Femur (tissue), 1 donor: ENCODE results near the gene KRTAP5-6.
A peak's percentile ranks its signal among the peaks of the same experiment; 100 is the strongest.

Experiments
- DNase-seq: peaks from one replicate; pipeline ENCODE4 v3.0.0-alpha.2; 2017

Gene KRTAP5-6, protein sequence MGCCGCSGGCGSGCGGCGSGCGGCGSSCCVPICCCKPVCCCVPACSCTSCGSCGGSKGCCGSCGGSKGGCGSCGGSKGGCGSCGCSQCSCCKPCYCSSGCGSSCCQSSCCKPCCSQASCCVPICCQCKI

DNA sequence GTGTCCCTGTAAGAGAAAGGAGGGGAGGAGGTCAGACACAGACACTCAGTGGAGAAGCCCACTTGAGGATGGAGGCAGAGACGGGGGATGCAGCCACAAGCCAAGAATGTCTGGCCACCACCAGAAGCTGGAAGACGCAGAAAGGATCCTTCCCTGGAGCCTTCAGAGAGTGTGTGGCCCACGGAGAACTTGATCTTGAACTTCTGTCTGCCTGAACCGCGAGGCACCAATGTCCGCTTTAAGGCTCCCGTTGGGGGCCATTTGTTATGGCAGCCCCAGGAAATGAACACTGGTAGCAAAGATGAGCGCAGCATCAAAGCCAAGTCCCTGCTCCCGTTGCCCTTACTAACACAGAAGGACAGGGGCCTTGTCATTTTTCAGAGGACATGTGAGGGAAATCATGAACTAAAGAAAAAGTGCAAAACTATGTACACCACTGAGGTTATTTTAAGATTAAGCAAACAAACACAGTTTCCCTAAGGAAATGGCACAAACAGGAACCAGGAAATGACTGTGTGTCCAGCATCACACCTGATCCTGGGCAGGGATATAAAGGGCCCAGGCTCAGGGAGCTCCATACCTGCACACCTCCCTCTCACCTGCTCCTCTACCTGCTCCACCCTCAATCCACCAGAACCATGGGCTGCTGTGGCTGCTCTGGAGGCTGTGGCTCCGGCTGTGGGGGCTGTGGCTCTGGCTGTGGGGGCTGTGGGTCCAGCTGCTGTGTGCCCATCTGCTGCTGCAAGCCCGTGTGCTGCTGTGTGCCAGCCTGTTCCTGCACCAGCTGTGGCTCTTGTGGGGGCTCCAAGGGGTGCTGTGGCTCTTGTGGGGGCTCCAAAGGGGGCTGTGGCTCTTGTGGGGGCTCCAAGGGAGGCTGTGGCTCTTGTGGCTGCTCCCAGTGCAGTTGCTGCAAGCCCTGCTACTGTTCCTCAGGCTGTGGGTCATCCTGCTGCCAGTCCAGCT lies at the start of gene KRTAP5-6:
TSS of gene KRTAP5-6 (plus strand) at position 588 of the 963 bp plus-strand sequence. CDS start at position 639, 51 bp downstream.
- DNase-seq: no peak

DNA sequence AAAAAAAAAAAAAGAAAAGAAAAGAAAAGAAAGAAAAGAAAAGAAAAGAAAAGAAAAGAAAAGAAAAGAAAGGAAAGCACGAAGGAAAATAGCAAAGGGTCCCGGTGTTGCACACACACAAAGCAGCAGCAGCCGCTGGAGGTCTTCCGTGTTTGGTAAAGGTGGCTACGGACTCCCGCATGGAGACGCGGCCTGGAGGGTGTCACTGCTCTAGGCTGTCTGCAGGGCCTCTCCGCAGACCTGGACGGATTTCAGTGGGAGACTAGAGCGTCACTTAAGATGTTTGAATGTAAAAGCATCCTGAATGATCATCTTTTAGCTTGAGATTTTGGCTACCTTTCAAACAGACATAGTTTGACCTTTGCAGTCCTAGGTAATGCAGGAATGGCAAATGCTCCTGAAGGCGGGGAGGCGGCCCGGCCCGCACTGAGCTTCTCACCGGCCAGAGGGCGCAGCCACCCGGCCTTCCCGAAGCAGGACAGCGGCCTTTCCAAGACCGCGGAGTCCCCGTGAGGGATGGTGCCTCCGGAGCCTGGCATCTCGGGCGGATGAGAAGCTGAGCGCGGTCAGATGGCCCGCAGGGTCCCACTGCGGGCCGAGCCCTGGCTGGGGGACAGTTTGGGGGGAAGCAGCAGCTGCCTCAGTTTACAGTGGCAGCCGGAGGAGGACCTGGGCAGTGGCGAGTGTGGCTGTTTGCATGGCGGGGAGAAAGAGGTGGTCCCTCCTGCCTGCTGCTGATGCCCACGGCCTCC lies 48.9 kb upstream of the KRTAP5-6 start:
- DNase-seq: no peak

DNA sequence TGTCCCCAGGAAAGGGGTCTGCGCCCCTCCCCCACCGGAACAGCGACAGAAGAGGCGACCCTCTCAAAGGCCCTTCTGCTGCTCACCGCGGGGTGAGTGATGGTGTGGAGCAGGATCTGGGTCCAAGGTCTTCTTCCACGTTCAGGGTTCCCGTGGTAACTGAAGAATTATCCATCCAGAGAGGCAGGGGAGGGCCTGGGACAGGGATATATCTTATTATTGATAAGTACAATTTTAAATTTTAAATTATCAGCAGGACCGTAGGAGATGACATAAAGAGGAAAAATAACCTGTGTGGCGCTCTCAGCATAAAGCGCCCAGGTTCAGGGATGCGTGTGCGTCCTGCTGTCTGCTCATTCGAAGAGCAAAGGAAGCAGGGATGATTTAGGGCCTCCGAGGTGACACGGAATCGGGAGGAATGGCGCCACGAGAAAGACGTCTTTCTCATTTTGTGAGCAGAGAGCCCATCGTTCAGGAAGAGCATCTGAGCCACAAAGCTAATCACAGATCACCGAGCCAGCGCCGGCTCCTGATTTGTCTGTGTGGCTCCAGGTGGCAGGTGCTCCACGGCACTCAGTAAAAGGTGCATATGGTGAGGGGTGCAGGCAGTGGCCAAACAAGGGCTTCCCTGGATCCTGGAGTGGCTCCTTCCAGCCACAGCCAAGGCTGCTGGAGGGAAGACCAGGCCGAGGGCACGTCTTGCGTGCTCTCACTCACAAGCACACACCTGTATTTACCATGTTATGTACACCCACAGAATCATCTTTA lies 48.2 kb upstream of the KRTAP5-6 start:
- peak; percentile 3 for DNase-seq

DNA sequence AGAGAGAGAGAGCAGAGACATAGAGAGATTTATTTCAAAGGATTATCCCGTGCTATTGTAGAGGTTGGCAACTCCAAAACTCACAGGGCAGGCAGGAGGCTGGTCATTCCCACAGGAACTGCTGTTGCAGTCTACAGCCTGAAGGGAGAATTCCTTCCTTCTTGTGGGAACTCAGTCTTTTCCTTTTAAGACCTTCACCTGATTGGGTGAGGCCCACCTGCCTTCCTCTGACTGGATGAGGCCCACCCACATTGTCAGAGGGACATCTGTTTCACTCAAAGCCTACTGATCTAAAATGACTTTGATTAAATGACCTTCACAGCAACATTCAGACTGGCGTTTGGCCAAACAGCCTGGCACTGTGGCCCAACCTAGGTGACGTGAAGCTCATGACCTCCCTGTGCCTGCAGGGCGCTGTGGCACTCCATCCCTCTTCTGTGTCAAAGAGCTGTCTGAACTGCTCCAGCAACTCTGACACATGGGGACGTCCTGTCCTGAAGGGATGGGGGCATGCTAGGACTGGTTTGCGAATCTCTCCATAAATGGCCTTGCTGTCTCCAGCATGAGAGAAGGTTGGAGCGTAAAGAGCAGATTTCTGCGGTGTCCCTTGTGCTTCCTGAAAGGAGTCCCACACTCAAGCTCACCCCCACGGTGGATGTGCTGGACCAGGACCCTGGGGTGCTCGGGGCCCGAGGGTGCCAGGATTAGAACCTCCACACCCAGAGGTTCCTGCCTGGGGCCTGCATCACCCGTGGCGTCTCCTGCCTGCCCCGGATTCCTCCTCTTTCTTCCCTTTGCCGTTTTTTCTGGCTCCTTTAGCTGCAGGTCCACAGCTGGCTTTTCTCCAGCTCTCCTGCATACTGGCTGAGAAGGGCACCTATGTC lies 46.7 kb upstream of the KRTAP5-6 start:
- peak; percentile 8 for DNase-seq

DNA sequence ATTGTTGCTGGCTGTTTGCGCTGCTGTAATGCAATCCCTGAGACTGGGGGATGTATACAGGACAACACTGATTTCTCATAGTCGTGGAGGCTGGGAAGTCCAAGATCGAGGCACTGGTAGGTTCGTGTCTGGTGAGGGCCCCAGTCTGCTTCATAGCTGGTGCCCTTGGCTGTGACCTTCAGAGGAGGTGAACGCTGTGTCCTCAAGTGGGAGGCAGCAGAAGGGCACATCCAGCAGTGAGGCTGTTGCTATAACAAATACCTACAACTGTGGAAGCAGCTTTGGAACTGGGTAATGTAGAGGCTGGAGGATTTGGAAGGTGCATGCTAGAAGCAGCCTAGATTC lies 46.1 kb upstream of the KRTAP5-6 start:
- DNase-seq: peak; percentile 13

DNA sequence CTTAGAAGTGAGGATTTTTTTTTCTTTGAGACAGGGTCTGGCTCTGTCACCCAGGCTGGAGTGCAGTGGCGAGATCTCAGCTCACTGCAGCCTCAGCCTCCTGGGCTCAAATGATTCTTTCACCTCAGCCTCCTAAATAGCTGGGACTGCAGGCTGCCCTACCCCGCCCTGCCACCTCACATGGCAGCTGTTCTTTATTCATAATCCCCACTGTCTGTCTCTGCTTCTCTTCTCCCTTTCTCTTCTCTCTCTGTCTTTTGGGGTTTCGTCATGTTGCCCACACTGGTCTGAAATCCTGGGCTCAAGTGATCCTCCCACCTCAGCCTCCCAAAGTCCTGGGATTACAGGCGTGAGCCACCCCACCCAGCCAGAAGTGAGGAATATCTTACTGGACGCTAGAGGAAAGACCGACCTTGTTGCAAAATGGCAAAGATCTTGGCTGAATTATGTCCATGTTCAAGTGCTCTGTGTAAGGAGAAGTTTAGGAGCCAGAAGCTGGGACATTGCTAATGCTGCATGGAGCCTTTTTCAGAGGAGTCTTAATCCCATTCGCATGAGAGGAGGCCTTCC lies 45.5 kb upstream of the KRTAP5-6 start:
- DNase-seq: peak; percentile 4

DNA sequence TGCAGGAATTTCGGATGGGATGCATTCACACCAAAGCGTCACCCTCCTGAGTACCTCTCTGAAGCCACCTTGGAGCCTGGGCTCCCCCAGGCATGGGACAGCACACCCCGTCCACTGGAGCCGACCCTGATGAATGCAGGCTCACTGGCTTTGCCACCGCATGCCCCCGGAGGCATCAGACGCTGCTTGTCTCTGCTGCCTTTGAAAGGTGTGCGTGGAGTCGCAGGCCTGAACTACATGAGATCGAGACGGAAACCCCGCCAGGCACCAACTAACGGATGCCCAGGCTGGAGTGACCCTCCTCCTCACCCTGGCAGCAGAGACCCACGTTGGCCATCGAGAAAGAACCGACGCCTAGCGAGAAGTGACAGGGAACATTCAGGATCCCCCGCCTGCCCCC lies 45.0 kb upstream of the KRTAP5-6 start:
- peak; percentile 26 for DNase-seq

DNA sequence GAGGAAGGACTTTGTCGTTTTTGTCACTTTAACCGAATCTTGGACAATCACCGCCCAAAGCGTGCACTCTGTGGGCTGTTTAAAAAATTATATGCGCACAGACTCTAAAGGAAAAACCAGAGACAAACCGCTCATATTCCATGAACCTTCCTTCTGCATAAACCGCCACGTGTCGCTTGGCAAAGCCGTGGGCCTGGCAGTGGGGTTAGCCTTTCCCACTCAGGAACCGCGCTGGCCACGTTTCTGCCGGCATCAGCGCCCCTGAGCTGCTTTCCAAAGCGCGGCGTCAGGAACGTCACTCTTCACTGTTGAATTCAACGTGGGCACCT lies 44.6 kb upstream of the KRTAP5-6 start:
- DNase-seq: no peak

DNA sequence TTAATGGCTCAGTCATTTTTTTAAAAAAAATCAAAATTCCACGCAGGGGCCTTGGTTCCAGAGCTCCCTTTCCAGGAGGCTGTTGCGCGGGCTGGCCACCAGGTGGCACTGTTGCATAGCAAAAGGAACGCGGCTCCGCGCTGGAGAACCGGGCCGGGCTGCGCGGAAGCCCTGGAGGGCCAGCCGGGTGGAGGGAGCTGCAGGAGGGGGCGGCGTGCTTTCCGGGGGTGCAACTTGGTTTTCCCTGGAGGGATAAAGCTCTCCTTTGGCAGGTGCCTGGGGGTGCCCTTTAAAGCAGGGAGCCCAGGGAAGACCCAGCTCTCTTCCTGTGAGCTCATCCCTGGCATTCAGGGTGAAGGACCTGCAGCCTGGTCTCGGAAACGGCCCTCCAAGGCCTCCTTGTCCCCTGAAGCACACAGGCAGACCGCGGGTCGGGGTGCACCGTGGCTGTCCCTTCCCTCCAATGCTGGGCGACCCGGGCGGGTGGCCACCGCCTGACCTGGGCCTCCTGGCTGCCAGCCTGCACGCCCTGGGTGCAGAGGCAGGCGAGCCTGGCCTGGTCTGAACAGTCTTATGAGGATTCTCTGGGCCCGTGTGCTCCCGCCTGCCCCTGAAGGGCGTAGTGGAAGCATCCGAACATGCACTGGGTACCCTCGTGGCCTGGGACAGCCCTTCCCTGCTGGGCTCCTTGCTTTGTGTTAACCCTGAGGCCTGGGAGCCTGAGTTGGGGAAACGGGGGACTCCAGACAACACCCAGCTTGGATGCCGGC lies 44.0 kb upstream of the KRTAP5-6 start:
- DNase-seq: peak; percentile 87

DNA sequence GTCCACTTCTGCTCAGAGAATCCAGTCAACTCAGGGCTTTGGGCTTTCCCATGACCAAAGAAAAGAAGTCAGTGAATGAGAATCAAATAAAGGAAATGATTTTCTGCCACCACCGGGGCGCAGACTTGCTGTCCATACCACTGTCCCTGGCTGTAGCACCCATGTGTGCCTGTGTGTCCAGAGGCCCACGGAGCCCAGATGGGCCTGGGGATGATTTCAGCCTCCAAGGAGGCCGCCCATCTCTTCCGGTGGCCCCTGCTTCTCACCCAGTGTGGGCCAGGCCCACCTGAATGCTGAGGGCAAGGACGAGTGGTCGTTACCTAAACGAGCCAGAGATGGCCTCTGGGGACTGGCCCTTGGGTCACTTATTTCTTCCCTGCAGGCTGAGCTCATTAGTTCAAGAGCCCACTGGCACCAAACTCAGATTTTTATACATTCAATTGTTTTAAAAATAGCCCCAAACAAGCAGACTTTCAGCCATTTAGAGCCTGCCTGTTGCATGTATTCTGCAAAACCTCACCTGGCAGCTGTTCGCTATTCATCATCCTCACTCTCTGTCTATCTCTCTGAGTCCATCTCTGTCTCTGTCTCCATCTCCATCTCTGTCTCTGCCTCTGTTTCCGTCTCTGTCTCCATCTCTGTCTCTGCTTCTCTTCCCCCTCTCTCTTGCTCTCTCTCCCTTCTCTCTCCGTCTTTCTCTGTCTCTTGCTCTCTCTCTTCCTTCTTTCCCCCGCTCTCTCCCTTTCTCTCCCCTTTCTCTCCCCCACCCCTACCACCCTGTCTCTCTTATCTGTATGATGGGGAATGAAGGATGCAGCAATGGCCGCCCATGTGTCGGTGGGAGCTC lies 43.2 kb upstream of the KRTAP5-6 start:
- DNase-seq: no peak

DNA sequence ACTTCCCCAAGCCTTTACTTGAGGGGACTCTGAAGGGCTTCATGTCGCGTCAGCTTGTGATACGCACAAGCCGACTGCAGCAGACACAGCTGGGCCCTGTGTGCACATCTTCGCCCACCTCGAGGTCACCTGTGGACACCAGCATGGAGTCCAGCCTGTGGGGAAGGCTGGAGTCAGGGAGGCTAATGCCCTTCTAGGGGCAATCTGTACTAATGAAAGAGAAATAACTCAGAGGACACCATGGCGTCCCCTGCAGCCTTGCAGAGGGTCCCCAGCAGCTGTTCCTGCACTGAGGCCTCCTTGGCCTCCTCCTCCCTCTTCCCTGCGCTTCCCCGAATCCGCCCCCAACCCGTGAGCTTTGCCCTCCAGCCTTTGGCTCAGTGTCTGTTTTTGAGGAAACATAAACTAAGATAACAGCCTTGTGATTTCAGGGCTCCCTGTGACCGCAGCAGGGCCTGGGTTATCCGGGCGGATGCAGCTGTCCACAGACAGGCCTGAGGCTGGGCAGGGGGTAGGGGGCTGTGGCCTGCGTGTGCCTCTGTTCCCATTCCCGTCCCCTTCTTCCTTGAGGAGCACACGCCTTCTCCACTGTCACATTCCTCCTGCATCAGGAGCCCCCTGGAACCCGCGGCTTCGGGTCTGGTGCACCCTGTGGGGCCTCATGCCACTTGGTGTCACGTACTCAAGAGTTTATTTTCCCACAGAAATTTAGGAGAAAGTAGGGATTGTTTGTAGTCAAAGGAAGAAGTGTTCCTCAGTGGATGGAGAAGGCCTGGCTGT lies 42.4 kb upstream of the KRTAP5-6 start:
- DNase-seq: no peak

DNA sequence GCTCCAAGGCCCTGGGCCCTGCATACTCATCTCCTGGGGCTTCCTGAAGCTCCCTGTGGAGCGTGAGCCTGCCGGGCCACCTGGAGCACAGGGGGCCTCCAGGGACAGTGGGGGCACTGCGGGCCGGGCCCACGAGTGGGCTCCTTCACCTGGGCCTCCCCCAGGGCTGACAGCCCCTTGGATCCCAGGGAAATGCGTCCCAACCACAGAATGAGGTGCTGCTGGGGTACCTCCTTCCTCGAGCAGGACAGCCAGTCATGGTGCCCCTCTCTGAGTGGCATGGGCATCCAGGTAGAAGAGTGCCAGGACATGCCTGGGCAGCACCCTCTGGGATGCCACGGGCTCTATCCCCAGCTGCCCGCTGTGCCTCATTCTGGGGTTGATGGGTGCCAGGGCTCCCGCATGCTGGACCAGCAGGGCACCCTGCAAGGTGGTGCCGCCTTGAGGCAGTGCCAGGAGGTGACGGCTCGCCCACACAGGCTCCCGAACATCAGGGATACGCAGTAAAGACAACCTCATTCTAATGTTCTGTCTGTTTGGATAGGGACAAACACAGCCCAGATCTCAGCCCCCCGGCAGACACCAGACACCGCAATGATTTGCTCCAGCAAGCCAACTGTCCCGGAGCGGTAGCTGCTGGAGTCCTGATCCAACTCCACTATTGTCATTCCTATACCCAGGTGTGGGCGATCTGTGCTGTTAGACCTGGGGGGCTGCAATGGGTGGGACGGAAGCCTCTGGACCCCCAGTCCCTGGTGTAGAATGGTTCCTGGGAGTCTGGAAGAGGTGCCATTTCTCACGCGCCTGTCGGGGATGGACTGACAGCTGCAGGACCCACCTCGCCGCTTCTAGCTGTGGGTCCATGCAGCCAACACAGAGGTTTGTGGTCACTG lies 41.6 kb upstream of the KRTAP5-6 start:
- DNase-seq: no peak

DNA sequence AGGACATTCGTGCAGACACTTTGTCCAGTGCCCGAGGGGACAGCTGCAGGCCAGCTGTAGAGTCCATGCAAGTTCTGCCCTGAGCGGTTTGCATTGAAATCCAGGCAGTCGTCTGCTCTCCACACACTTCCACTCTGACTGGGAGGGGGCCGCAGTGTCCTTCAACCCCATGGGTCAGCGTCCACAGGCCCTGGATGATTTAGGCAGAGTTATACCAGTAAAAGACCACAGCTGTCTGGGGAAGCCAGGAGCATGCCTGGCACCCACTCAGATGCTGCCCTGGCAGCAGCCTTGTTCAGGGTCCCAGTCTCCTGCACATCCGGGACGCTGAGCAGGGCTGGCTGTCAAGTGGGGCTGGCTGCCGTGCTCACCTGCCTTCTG lies 40.9 kb upstream of the KRTAP5-6 start:
- DNase-seq: no peak

DNA sequence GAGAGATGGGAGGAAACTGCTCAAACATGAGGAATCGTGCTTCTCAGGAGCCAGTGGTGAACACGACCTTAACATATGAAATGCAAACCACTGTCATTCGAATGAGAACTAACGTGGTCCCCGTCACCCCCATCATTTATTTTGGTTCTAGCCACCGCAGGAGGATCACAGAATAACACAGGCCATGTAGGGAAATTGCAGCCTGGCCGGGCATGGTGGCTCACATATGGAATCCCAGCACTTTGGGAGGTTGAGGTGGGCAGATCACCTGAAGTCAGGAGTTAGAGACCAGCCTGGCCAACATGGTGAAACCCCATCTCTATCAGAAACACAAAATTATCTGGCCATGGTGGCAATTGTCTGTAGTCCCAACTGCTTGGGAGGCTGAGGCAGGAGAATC lies 40.3 kb upstream of the KRTAP5-6 start:
- DNase-seq: no peak

DNA sequence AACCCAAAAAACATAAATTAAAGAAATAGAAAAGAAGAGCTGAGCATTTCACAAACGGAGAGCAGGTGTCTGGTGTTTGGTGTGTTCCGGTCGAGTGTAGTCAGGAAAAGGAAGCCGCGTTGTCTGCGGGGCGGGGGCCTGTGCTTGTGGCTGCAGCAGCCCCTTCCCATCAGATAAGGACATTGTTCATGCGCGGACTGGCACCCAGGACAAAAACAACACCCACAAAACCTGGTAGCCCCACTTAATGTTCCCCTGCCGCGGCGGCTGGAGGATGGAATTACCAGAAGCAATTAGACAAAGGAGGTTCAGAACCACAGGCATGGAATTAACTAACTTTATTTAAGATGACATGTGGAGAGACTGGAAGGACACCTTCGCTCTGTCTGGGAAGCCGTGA lies 37.5 kb upstream of the KRTAP5-6 start:
- DNase-seq: no peak

DNA sequence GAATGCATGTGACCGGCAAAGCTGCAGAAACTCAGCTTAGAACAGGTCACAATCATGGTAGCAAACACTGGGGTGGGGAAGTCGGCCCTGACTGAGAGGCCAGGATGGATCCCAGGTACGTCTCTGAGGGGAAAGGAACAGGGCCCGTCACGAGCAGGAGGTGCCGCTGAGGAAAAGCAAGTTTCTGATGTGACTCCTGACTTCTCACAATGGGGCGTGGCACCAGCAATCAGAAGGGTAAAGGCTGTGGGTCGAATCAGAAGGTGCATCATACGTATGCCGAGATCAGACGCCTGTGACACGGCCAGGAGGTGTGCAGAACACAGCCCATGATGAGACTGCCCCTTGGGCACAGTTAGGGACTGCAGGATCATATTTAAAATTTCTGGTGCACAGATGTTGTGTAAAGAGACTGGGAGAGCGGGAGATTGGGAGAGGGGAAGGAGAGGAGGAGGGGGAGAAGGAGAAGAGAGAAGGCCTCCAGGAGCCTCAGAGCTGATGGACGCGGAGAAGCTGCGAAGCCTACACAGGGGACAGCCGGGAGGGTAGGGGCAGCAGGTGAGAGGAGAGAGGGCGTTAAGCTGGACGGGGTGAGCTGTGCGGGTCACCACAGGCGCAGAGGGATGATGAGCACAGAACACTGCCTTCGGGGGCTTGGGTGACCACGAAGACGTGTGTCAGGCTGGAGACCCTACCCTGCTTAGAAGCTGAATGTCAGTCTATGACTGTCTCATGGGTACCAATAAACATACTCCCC lies 36.7 kb upstream of the KRTAP5-6 start:
- DNase-seq: no peak
